Measurements from ENCODE around the gene PGK2.

PGK2 gene

GRCh38 chr6:49736017-49736508 lies 51.0 kb downstream of the PGK2 start:
- DNase-seq (ENCODE audit: low read depth): no peak

Data from stimulated activated CD8-positive, alpha-beta memory T cell treated with anti-CD3 and anti-CD28 coated beads, Interleukin-7, amount 100 ng/mL, for 24 hours (primary cell).